Fibroblast of villous mesenchyme (primary cell): ENCODE measurements around the gene NSUN3. TPM values are rescaled to one million over a fixed set of nuclear protein-coding genes. Genes with fewer than 3 reads are reported as not detected.
"Not testable (repeated sequence)": the region's sequence is repeated elsewhere in the genome, so short reads cannot be mapped to it uniquely, and the experiment has no call there.

Experiments used
- DNase-seq: peaks from one replicate; pipeline ENCODE4 v3.0.0-alpha.2; 2010; ENCODE audit warnings: low read depth
- H3K4me3 ChIP-seq: 2 replicates; pipeline ENCODE4 v1.5.1; 2011; ENCODE audit warnings: low read depth, mild to moderate bottlenecking, low read length
- CTCF ChIP-seq: IDR thresholded peaks from 2 replicates; pipeline ENCODE4 v1.5.1; 2012; ENCODE audit warnings: low read depth, mild to moderate bottlenecking, low read length; ENCODE audit not compliant: insufficient read depth
- total RNA-seq: library from RNA; depleted of rRNA; stranded (reverse); fragments of >200 nt; gene quantifications from 2 replicates; pipeline ENCODE4 v1.2.3, GENCODE V29; 2012

The NSUN3 gene
- total RNA-seq, 1 donor, result 13.4 TPM

- TF ChIP-seq CTCF, result peak; percentile 21
- no peak overlapping the region for H3K4me3 ChIP-seq
- peak; percentile 16 for DNase-seq
Measured at GRCh38 chr3:94101860-94102259, 39.0 kb downstream of the NSUN3 start.

DNA sequence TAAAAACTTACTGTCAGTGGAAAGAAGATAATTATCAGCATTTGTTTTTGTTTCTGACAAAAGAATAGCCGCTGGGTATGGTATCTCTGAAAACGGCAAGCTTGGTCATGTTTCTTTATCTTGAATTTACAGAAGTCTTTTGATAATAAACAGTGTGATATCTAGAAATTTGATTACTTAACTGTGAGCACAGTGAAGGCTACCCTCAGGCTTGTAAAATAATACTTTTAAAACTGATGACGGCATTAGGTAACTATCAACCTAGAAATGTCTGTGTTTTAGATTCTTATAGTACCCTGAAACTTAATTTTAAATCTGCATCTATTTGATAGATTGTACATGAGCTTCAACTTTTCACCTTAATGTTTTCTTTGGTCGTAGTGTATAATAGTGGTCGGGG is 43.4 kb downstream of the NSUN3 start:
- DNase-seq, result no peak
- no peak for TF ChIP-seq CTCF
- no peak overlapping the region for H3K4me3 ChIP-seq

- DNase-seq, H3K4me3 ChIP-seq: not testable (repeated sequence)
Measured at GRCh38 chr3:94110232-94110631, 47.4 kb downstream of the NSUN3 start.

DNA sequence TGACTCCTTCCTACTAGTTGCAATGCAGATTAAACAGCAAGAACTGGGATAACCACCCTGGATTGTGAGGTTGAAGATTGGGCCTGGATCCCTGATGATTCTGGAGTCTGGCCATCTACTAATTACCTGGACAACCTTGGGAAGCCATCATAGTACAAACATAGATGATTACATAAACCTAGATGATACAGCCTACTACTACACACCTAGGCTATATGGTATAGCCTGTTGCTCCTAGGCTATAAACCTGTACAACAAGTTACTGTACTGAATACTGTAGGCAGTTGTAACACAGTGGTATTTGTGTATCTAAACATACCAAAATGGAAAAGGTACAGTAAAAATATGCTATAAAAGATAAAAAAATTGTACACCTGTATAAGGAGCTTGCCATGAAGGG is 48.0 kb downstream of the NSUN3 start:
- no peak for TF ChIP-seq CTCF
- DNase-seq, result no peak
- H3K4me3 ChIP-seq, result no peak overlapping the region

- TF ChIP-seq CTCF, result no peak
- H3K4me3 ChIP-seq, result no peak overlapping the region
- DNase-seq, result no peak
Measured at GRCh38 chr3:94114666-94115065, 51.8 kb downstream of the NSUN3 start.

GRCh38 chr3:94115482-94115881 is 52.6 kb downstream of the NSUN3 start:
- DNase-seq, result peak; percentile 45
- H3K4me3 ChIP-seq, result no peak overlapping the region
- TF ChIP-seq CTCF, result peak; percentile 44

GRCh38 chr3:94117729-94118128 is 54.9 kb downstream of the NSUN3 start:
- H3K4me3 ChIP-seq, result no peak overlapping the region
- no peak for TF ChIP-seq CTCF
- peak; percentile 54 for DNase-seq
